Medulla oblongata (tissue), 1 donor: Measurements from ENCODE around the gene PRR18.
A peak's percentile ranks its signal among the peaks of the same experiment; 100 is the strongest.

Experiments
- DNase-seq: peaks from one replicate; pipeline ENCODE4 v3.0.0-alpha.2; 2015; ENCODE audit errors: extremely low spot score

Gene PRR18

DNA sequence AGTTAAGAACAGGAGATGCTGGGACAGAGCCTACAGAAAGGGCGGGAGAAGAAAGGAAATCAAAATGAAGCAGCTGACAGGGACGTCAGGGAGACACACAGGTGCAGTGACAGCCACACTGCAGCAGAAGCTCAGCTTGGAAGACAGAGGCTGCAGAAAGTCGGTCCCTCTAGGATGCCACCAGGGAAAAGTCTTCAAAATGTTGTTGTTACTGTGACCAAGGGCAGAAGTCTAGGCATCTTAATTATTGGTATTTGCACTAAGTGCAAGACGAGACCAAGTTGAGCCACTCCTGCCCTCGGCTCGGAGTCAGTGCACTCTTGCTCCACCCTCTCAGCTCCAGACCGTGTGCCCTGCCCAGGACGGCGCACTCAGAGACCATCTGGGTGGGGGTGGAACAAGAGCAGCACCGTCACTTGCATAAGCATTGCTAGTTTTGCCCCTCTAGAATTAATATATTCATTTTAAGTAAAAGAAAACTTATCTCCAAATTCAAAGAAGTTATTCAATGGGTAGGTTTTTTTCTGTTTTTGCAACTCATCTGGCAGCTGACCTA is 2.6 kb downstream of the PRR18 start:
- DNase-seq: peak; percentile 50

DNA sequence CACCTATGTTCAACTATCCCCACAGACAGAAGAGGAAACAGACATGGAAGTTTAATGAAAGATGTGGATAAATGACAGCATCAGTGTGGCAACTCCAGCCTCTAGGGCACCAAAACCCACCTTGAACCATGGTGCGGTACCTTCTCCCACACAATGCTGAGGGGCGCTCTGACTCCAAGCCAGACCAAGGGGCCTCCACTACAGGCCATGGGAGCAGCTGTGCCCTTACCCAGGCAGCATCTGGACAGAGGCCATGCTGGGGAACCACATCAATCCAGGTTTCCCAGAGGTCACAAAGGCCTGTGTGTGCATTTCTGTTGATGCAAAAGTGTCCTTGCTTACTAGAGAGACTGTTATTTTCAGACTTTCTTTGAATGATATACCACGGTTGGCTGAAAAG is 4.1 kb downstream of the PRR18 start:
- no peak for DNase-seq

DNA sequence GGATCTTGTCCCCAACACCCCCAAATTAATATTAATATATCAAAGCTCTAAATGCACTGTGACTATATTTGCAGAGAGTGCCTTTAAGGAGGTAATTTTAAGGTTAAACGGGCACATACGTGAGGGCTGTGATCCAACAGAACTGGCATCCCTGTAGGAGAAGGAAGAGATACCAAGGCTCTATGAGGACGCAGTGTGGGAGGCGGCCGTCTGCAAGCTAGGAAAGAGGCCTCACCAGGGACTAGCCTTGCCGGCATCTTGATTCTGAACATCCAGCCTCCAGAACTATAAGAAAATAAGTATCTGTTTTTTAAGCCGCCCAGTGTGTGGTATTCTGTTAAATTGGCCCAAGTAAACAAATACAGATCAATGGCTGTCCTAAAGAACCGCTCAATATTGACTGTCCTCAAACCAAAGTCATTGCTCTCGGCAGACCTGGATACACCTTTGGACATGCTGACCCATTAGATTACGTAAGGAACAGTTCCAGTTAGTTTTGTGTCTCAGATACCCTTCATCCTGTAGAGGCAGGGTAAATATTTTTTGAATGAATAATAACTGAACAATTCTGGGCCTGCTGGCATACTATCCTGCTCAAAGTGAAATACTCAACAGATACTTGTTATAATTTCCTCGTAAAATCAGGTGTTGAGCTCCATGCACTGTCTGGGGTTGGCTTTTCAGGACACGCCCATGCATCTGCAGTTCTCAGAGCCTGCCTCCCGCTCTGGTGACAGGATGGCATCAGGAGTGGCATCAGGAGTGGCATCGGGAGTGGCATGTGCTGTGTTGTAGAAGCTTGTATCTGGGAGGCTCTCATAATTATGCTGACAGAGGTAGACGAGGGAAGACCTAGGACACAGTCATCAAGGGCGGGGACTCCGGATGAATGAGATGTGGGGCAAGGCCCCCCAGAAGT is 6.3 kb downstream of the PRR18 start:
- no peak for DNase-seq

DNA sequence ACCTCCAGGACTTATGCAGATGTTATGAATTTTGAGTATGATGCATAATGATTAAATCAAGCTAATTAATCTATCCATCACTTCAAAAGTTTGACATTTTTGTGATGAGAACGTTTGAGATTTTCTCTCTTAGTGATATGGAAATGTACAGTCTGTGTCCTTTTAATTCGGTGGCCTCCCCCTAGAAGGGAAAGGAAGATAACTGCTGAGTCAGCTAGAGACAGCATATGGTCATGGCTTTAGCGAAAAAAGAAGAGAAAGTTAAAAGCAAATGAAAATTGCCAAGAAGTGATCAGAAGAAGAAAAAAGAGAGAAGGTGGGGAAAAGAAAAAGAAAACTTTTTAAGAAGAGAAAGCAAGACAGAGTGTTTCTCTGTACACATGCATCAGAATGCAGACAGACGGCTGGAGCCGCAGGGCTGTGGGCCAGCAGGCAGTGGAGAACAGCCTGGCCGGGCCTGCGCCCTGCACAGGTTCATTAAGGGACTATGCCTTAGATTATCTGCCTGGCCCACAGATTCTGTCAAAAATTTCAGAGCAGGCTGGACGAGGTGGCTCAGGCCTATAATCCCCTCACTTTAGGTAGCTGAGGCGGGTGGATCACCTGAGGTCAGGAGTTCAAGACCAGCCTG is 7.7 kb downstream of the PRR18 start:
- no peak for DNase-seq

- peak; percentile 95 for DNase-seq
Measured at GRCh38 chr6:166297606-166298005, 10.6 kb downstream of the PRR18 start.

GRCh38 chr6:166296035-166296883 is 11.9 kb downstream of the PRR18 start:
- peak; percentile 78 for DNase-seq

GRCh38 chr6:166293731-166294584 is 14.2 kb downstream of the PRR18 start:
- DNase-seq: peak; percentile 52

GRCh38 chr6:166289207-166290060 is 18.8 kb downstream of the PRR18 start:
- DNase-seq: no peak

DNA sequence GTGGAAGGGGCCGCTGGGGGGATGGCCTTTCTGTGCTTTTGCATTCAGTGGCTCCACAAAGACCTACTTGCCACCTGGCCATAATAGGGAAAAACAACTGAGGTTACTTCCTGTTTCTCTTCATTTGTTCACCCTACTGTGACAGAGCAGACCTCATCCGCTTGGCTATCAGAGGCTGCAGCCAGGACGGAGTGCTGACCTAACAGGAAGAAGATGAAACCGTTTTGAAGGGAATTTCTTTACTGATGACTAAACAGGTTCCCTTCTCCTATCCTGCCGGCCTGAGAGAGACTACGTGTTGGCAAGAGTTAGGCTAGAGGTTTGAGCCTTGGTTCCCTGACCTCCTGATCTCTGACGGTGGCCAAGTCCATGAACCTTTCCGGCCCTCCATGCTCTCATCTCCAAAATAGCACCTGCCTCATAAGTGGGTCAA is 21.3 kb downstream of the PRR18 start:
- DNase-seq: no peak

- DNase-seq: peak; percentile 29
Measured at GRCh38 chr6:166285233-166285632, 23.0 kb downstream of the PRR18 start.

- no peak for DNase-seq
Measured at GRCh38 chr6:166284640-166285039, 23.6 kb downstream of the PRR18 start.

DNA sequence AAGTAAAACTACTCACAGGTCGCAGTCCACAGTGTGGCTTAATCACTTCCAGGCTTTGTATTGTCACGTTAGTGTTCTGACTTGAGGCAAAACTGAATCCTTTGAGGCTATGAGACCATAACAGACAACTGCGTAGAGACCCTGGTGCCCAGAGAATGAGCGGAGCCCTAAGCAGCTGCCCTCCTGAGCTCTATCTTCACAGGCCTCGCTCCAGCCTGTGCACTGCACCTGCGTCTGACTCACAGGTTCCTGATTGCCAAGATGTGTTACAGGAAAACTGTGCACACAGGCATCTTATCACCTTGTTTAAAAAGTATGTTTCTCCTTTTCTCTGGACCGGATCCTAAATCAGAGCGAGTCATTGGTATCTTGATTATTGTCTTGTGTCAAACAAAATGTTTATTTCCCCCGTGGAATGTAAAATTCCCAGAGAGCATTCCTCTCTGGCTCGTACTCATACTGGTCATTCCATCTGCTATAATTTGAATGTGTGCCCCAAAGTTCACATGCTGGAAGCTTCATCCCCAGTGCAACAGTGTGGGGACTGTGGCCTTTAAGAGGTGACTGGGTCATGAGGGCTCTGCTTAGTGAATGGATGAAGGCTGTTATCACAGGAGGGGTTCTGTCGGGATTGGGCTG is 25.7 kb downstream of the PRR18 start:
- DNase-seq: no peak

DNA sequence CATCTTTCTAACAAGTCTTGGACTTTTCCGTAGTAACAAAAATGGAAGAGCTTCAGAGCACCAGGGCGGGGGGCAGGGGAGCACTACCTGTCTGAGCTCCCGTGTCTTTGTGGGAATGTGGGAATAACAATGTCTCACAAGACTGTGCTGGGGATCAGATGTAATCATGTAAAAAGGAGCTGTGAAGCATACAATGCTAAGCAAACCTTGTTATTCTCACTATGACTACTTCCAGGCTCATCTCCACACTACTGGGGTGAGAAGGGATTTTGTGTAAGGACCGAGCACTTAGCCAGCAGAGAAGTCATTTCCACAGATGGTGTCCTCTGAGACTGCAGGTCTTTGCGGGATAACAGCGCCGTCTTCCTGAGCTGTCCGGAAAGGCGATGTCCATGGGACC is 27.1 kb downstream of the PRR18 start:
- DNase-seq: no peak

DNA sequence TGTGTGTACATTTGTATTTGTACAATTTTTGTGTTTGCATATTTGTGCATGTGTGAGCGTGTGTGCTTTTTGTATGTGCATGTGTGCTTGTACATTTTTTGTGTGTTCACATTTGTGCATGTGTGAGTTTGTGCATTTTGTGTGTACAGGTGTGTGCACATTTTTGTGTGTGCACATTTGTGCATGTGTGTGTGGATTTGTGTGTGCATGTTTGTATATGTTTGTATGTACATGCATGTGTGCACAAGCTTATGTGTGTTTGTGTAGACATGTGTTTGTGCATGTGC is 28.9 kb downstream of the PRR18 start:
- no peak for DNase-seq

DNA sequence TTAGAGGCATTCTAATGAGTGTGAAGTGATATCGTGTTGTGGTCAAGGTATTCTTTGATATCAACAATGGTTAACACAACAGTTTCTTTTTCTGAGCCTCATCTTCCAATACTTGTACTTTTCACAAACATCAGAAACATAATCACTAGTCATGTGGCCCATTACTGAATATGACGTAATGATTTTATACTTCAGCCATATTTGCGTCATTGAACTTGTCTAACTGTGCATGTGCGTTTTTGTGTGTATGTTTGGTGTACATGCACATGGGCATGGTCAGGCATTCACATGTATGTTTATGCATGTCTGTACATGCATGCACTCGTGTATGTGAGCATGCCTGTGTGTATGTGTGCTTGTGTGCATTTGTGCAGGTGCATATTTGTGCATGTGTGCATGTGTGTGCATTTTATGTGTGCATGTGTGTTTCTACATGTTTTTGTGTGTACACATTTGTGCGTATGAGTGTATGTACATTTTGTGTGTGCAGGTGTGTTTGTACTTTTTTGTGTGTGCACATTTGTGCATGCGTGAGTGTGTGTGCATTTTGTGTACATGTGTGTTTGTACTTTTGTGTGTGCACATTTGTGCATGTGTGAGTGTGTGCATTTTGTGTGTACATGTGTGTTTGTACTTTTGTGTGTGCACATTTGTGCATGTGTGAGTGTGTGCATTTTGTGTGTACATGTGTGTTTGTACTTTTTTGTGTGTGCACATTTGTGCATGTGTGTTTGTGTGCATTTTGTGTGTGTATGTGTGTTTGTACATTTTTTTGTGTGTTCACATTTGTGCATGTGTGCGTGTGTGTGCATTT is 29.4 kb downstream of the PRR18 start:
- no peak for DNase-seq

DNA sequence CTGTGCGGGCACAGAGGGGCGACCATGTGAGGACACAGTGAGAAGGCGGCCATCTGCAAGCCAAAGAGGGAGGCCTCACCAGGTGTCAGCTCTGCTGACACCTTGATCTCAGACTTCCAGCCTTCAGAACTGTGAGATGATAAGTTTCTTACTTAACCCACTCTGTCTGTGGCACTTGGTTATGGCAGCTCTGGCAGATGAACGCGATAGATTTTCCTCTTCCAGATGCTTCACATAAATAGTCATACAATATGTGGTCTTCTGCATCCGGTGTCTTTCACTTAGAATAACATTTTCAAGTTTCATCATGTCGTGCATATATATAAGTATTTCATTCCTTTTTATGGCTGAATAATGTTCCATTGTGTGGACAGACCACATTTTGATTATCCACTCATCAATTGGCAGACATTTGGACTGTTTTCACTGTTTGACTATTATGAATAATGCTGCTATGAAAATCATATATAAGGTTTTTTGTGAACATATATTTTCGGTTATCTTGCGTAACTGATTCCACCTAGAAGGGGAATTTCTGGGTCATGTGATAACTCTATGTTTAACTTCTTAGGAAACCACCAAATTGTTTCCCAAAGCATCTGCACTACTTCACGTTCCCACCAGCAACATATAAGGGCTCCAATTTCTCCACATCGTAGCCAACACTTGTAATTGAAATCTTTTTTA is 30.2 kb downstream of the PRR18 start:
- DNase-seq: no peak

GRCh38 chr6:166277018-166277417 is 31.2 kb downstream of the PRR18 start:
- DNase-seq: peak; percentile 92

- peak; percentile 82 for DNase-seq
Measured at GRCh38 chr6:166275714-166276166, 32.5 kb downstream of the PRR18 start.
